Measurements from ENCODE around the gene AASDHPPT. TPM values are rescaled to one million over a fixed set of nuclear protein-coding genes. Genes with fewer than 3 reads are reported as not detected.

Gene AASDHPPT
- total and polyA plus RNA-seq, 9 of the 15 experiments (the other 6 are each of a cell fraction or from before 2014, with no cell fraction given), result 48.7 to 115 (median 69.0) TPM

DNA sequence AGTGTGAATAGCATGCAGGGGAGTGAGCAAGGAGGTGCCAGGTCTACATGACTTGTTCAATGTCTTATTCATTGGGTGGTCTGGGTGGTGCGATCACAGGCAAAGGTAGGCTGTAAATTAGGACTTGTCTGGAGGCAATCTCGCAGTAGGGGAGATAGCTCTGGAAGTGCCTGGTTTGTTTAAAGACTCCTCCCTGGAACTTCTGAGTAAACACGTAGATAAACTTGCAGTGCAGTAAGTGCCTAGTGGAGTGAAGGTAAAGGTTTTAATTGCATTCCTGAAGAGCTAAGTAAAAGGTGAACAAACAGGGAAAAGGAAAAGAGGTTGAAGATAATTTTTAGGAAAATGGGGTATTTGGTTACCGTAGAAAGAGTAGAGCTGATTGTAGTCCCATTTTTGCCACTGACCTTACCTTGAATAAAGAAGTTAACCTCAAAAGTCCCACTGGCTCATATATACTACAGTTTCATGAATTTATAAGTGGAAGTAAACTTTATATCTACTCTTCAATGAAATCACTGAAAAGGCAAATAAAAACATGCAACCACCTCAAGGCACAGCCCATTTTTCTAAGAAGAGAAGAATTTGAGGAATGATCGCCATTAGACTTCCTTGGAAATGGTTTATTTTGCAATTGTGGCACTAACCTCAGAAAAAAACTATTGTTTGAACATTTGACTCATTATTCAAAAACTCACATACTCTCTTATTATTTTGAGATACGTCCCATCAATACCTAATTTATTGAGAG lies 44.3 kb downstream of the AASDHPPT start:
- 0% methylated on average over 6 of the region's 6 CpGs for whole genome bisulfite sequencing (ENCODE audit: insufficient coverage, low coverage, missing lambda C conversion rate)
- Histone ChIP-seq H3K4me1 (replicated peaks in 1 of 2; ENCODE audit: control insufficient read depth in 2 of 2, insufficient read depth in 2 of 2, low read length in 2 of 2) (no peaks in the 10 kb centered on the region), H3K9me1 (ENCODE audit: control insufficient read depth, insufficient read depth, low read length) (no peaks in the 10 kb centered on the region), H3K27ac (ENCODE audit: extremely low read depth, low read depth, low read length) (no peak overlapping the region), H3K9ac (ENCODE audit: insufficient read depth in 1 of 2, low read depth in 2 of 2, low read length in 2 of 2) (no peak overlapping the region), H3K27me3 (ENCODE audit: control insufficient read depth in 2 of 2, insufficient read depth in 2 of 2, low read length in 2 of 2) (no peaks in the 10 kb centered on the region), H3K79me2 (ENCODE audit: control insufficient read depth, insufficient read depth, low read length) (no peaks in the 10 kb centered on the region), H3K9me3 (replicated peaks; ENCODE audit: control insufficient read depth, insufficient read depth, low read depth, low read length) (no peaks in the 10 kb centered on the region), H2AFZ (ENCODE audit: low read depth, low read length) (no peak overlapping the region), H3K4me2 (ENCODE audit: insufficient read depth, low read length) (no peak overlapping the region), H3K36me3 (ENCODE audit: control insufficient read depth, insufficient read depth, low read length) (no peaks in the 10 kb centered on the region), H4K20me1 (replicated peaks; ENCODE audit: control insufficient read depth, insufficient read depth, low read length) (no peaks in the 10 kb centered on the region), H3K4me3 (no peak overlapping the region)
- ATAC-seq (no peak), FAIRE-seq (no peak), DNase-seq (ENCODE audit: extremely low read depth in 1 of 4, low spot score in 3 of 4) (no peak)
- intact Hi-C loops (cut with micrococcal nuclease), result no loop called here
- TF ChIP-seq PTRF (tag; IDR thresholded peaks at IDR 0.05) (no peak), COPS2 (conservative IDR thresholded peaks at IDR 0.05) (no peak), EHMT2 (IDR thresholded peaks at IDR 0.05) (no peak), TRIM24 (IDR thresholded peaks at IDR 0.05) (no peak), SUPT5H (IDR thresholded peaks at IDR 0.05) (no peak)
- ChIA-PET POLR2A (no interaction called here), CTCF (ENCODE audit: low intra/inter-chr PET ratio) (no interaction called here)
- in situ Hi-C loops (cut with MboI), result no loop called here
- BruUV-seq (replicated peaks), result no TSS peak

- no TSS peak for BruUV-seq (replicated peaks)
- intact Hi-C loops (cut with micrococcal nuclease), result no loop called here
- TF ChIP-seq ESRRA (IDR thresholded peaks at IDR 0.05; ENCODE audit: borderline replicate concordance, low read depth) (no peak), POLR2AphosphoS2 (IDR thresholded peaks at IDR 0.05; ENCODE audit: low read length) (no peak), STAG1 (CRISPR knock-in tag; IDR thresholded peaks at IDR 0.05; ENCODE audit: borderline replicate concordance) (no peak), AFF1 (IDR thresholded peaks at IDR 0.05; ENCODE audit: low read depth in 1 of 2, partially characterized antibody in 2 of 2) (no peak)
- TF ChIP-seq, protein P1, sequence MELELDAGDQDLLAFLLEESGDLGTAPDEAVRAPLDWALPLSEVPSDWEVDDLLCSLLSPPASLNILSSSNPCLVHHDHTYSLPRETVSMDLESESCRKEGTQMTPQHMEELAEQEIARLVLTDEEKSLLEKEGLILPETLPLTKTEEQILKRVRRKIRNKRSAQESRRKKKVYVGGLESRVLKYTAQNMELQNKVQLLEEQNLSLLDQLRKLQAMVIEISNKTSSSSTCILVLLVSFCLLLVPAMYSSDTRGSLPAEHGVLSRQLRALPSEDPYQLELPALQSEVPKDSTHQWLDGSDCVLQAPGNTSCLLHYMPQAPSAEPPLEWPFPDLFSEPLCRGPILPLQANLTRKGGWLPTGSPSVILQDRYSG (tag; conservative IDR thresholded peaks at IDR 0.05; ENCODE audit: low read depth), result no peak
These were observed 50.1 kb downstream of the AASDHPPT start for GRCh38 chr11:106127604-106128003.

More at GRCh38 chr11:106127604-106128003, 50.1 kb downstream of the AASDHPPT start:
- Histone ChIP-seq H3K9me1 (ENCODE audit: control insufficient read depth, insufficient read depth, low read length) (no peaks in the 10 kb centered on the region), H3K27ac (ENCODE audit: extremely low read depth, low read depth, low read length) (no peak overlapping the region), H3K4me1 (replicated peaks in 1 of 2; ENCODE audit: control insufficient read depth in 2 of 2, insufficient read depth in 2 of 2, low read length in 2 of 2) (no peaks in the 10 kb centered on the region), H3K4me3 (no peak overlapping the region), H4K20me1 (replicated peaks; ENCODE audit: control insufficient read depth, insufficient read depth, low read length) (no peaks in the 10 kb centered on the region), H3K4me2 (ENCODE audit: insufficient read depth, low read length) (no peak overlapping the region), H3K9ac (ENCODE audit: insufficient read depth in 1 of 2, low read depth in 2 of 2, low read length in 2 of 2) (no peak overlapping the region), H2AFZ (ENCODE audit: low read depth, low read length) (no peak overlapping the region), H3K79me2 (ENCODE audit: control insufficient read depth, insufficient read depth, low read length) (no peaks in the 10 kb centered on the region), H3K9me3 (replicated peaks; ENCODE audit: control insufficient read depth, insufficient read depth, low read depth, low read length) (no peaks in the 10 kb centered on the region), H3K36me3 (ENCODE audit: control insufficient read depth, insufficient read depth, low read length) (no peaks in the 10 kb centered on the region), H3K27me3 (ENCODE audit: control insufficient read depth in 2 of 2, insufficient read depth in 2 of 2, low read length in 2 of 2) (no peaks in the 10 kb centered on the region)
- in situ Hi-C loops (cut with MboI), result no loop called here
- WGBS (ENCODE audit: insufficient coverage, low coverage, missing lambda C conversion rate), result 0% methylated on average over 3 of the region's 3 CpGs
- DNase-seq (ENCODE audit: extremely low read depth in 1 of 4, low spot score in 3 of 4) (no peak), FAIRE-seq (no peak), ATAC-seq (no peak)
- ChIA-PET CTCF (ENCODE audit: low intra/inter-chr PET ratio) (no interaction called here), POLR2A (no interaction called here)

Measured in K562 (cell line).